Astrocyte of the hippocampus (primary cell): ENCODE data around the gene PPP2R3A.
"Not testable (repeated sequence)": the region's sequence is repeated elsewhere in the genome, so short reads cannot be mapped to it uniquely, and the experiment has no call there.

Experiments used
- DNase-seq: peaks from one replicate; pipeline ENCODE4 v3.0.0; 2011; ENCODE audit warnings: low read depth, low spot score

The PPP2R3A gene

DNA sequence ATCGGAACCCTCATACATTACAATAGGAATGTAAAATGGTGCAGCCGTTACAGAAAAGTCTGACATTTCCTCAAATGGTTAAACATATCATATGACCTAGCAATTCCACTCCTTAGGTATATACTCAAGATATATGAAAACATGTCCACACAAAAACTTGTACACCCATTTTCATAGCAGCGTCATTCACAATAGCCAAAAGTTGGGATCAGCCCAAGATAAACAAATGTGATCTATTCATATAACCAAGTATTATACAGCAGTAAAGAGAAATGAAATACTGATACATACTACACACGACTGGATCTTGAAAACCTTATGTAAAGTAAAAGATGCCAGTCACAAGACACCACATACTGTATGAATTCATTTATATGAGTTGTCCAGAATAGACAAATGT lies 128.2 kb downstream of the PPP2R3A start:
- no peak for DNase-seq

DNA sequence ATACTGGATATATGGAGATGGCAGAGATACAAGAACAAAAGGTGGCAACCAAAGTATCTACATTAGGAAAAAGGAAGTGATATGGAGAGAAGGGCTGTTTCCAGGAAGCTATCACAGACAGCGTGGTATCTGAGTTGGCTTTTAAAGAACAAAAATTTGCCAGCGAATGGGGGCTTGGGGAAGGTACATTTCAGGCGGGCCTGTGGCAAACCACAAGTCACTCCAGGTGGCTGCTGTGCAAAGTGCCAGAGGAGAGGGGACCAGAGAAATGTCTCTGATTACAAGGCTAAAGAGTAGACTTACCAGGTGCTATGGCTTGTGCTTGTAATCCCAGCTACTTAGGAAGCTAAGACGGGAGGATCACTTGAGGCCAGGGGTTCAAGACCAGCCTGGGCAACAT lies 139.5 kb downstream of the PPP2R3A start:
- DNase-seq = no peak

DNA sequence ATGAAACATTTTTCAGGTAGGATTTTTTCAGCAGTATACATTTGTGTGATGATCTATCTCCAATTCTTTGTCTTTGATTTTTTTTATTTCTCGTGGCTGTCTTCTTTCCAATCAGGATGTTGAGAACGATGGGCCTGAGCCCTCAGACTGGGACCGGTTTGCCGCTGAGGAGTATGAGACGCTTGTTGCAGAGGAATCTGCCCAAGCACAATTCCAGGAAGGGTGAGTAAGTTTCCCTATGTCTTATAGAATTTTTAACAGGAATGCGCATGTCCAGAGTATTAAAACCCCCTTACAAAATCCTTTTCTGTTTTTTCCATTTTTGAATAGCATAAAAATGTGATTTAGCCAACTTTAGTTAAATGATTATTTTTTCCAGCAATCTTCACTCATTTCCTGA lies 140.6 kb downstream of the PPP2R3A start:
- no peak for DNase-seq

DNA sequence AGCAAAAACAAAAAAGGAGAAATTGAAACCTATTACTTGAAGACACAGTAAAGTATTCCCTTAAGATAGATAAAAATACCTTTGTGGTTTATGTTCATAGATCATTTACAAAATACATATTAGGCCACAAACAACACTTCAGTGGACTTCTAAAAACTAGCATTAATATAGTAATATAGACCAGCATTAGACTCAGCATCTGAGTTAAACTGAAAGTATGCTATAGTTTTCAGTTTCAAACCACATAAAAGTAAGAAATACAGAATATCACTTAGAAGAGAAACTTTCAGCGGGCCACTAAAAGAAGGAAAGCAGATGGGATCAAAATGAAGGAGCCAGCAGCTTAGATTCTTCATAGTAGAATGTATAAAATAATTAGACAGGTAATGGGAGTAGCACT lies 144.0 kb downstream of the PPP2R3A start:
- DNase-seq = no peak

DNA sequence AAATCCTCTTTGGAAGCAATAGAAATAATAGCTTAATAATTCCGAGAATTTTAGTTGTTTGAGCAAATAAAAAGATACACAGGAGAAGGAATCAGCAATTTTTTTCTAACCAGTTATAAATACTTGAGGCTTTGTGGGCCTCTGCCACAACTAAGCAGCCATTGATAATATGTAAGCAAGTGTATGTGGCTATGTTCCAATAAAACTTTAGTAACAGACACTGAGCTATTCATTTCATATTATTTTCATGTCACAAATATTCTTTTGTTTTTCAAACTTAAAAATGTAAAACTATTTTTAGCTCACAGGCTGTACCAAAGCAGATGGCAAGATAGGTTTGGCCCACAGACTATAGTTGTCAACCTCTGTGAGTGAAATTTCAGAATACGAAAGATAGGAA lies 145.0 kb downstream of the PPP2R3A start:
- DNase-seq = no peak

DNA sequence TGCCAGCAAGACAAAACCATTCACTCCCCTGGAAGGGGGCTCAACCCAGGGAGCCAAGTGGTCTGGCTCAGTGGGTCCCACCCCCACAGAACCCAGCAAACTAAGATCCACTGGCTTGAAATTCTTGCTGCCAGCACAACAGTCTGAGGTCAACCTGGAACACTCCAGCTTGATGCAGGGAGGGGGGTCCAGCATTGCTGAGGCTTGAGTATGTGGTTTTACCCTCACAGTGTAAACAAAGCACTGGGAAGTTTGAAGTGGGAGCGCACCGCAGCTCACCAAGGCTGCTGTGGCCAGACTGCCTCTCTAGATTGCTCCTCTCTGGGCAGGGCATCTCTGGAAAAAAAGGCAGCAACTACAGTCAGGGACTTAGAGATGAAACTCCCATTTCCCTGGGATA lies 148.9 kb downstream of the PPP2R3A start:
- DNase-seq = peak; percentile 91

DNA sequence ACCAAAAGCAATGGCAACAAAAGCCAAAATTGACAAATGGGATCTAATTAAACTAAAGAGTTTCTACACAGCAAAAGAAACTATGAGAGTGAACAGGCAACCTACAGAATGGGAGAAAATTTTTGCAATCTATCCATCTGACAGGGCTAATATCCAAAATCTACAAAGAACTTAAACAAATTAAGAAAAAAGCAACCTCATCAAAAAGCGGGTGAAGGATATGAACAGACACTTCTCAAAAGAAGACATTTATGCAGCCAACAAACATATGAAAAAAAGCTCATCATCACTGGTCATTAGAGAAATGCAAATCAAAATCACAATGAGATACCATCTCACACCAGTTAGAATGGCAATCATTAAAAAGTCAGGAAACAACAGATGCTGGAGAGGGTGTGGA lies 153.8 kb downstream of the PPP2R3A start:
- DNase-seq = not testable (repeated sequence)

DNA sequence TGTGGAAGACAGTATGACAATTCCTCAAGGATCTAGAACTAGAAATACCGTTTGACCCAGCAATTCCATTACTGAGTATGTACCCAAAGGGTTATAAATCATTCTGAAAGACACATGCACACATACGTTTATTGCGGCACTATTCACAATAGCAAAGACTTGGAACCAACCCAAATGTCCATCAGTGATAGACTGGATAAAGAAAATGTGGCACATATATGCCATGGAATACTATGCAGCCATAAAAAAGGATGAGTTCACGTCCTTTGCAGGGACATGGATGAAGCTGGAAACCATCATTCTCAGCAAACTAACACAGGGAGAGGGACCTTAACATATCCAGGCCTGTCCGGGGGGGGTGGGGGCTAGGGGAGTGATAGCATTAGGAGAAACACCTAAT lies 154.3 kb downstream of the PPP2R3A start:
- DNase-seq = not testable (repeated sequence)

DNA sequence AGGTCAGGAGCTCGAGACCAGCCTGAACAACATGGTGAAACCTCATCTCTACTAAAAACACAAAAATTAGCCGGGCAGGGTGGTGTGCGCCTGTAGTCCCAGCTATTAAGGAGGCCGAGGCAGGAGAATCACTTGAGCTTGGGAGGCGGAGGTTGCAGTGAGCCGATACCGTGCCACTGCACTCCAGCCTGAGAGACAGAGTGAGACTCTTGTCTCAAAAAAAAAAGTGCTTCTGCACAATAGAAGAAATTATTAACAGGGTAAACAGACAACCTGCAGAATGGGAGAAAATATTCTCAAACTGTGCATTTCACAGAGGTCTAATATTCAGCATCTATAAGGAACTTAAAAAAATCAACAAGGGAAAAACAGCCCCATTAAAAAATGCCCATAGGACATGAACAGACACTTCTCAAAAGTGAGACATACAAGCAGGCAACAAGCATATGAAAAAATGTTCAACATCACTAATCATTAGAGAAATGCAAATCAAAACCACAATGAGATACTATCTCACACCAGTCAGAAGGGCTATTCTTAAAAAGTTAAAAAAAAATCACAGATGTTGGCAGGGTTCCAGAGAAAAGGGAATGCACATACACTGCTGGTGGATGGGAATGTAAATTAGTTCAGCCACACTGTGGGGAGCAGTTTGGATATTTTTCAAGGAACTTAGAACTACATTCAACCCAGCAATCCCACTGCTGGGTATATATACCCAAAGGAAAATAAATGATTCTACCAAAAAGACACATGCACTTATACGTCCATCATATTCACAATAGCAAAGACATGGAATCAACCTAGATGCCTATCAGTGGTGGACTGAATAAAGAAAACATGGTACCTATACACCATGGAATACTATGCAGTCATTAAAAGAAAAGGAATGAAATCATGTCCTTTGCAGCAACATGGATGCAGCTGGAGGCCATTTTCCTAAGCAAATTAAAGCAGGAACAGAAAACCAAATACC lies 155.1 kb downstream of the PPP2R3A start:
- DNase-seq = peak; percentile 89

DNA sequence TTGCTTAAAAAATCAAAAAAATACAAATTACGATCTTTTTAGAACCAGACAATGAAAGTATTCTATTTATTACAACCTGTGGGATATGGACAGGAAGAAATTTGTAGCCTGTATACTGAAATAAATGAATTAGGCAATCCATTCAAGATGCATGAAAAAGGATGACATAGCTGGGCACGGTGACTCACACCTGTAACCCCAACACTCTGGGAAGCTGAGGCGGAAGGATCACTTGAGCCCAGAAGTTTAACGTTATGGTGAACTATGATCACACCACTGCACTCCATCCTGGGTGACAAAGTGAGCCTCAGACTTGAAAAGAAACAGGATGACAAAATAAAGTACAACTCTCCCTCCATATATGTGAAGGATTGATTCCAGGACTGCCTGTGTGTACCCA lies 156.5 kb downstream of the PPP2R3A start:
- DNase-seq = peak; percentile 26

DNA sequence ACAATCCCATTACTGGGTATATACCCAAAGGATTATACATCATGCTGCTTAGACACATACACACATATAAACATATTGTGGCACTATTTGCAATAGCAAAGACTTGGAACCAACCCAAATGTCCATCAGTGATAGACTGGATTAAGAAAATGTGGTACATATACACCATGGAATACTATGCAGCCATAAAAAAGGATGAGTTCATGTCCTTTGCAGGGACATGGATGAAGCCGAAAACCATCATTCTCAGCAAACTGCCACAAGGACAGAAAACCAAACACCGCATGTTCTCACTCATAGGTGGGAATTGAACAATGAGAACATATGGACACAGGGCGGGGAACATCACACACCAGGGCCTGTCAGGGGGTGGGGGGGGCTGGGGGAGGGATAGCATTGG lies 166.1 kb downstream of the PPP2R3A start:
- DNase-seq = not testable (repeated sequence)

DNA sequence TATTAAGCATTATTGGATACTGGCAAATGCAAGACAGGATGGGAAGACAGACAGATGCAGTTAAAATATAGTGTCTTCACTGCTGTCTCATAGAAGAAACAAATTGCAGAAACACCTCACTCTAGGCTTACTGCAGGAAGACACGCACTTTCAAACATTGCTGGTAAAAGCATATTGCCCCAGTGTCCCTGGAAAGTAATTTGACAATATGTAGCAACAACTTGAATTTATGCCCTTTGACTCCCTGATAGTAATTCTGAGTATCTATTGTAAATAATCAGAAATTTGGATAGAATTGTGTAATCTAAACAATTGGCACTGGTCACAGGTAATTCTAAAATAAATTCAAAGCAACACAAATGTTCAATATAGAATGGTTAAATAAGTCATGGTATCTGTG lies 168.6 kb downstream of the PPP2R3A start:
- no peak for DNase-seq

DNA sequence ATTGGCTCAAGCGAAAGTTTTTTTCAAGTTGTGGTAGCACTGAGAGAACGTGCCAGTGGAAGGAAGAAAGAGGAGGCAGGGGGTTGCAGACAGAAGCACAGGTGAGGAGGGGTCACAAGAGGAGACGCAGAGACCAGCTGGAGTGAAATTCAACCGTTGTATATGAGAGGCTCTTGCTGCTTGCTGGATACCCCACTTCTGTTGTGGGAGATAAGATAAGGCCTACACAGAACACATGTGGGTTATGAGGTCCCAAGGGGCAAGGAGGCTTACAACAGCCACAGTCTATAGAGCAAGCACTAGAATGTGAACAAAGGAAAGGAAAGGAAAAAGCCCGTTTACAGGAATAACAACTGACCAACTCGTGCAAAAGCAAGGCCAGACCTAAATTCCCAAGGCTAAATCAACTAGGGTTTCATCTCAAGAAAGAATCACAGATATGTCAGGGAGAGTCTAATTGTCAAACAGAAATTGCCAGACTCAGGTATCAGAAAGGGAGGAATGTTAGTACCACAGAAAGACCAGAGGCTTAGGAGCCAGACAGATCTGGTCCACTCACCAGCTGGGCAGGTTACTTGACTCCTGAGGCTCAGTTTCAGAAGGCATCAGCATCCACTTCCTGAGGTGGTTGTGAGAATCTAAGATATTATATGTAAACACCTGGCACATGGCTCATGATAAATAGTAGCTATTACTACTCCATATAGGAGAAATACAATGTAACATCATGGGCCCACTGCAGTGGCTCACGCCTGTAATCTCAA lies 169.7 kb downstream of the PPP2R3A start:
- DNase-seq = no peak

DNA sequence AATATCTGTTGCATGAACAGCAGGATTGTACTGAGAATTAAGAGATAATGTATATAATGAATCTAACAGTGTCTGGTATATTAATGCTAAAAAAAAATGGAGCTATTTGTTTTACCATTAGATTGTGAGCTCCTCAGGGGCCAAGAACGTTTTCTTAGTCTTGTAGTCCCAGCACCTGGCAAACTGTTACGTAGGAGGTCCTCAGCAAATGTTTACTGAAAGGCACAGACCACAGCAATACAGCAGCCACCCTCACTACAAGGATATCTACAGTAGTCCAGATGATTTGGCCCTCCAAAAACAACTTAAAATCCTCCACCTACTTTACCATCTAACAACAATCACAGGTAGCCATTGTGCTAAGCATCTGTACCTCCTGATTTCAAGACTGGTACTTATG lies 170.9 kb downstream of the PPP2R3A start:
- no peak for DNase-seq

DNA sequence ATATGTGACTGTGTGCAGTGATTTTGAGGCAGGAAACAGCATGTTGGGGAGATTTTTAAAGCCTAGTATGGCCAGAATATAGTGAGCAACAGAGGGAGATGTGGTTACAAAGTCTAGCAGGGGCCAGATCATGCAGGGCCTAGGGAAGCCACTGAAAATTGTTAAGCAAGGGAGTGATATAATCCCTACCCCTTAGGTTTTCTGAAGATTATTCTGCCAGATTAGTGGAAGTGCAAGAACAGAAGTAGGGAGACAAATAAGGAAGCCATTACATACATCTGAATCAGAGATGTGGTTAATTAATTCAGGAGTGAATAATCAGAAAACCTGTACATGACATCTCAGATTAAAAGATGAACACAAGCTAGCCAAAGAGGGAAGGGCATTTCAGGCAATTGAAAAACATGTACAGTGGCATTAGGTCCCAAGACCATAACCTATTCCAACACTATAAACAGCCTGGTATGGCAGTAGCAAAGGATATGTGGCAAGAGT lies 175.8 kb downstream of the PPP2R3A start:
- DNase-seq = peak; percentile 29

DNA sequence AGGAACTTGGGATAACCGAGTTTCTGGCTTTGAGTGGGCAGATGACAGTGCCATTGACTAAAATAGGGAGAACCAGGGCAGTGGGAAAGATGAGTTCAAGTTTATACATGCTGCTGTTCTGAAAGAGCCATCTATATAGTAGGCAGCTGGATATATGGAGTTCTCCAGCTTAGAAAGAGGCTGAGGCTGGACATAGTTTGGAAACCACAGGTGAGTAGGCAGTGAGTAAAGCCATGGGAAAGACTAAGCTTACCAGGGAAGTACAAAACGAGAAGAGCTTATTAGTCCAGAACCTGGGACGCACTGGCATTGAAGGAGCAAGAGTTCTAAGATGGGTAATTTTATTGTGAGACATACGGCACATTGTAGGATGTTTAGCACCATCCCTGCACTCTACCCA lies 176.4 kb downstream of the PPP2R3A start:
- DNase-seq = peak; percentile 42

DNA sequence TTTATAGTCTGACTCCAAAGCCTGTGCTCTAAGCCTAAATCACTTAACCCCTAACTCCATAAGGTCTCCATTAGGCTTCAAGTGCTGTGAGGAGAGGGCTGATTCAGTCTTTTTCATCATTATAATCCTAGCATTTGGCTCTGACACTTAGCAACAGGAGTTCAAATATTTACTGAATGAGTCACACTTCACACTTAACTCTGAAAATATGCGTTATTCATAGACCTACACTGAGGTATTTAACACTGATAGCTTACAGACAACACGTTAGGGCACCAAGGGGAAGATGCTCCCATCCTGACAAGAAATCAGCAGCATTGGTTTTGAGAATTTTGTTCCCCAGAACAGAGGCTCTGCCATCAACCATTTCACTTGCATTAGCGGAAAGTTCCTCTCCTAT lies 177.1 kb downstream of the PPP2R3A start:
- DNase-seq = peak; percentile 88

DNA sequence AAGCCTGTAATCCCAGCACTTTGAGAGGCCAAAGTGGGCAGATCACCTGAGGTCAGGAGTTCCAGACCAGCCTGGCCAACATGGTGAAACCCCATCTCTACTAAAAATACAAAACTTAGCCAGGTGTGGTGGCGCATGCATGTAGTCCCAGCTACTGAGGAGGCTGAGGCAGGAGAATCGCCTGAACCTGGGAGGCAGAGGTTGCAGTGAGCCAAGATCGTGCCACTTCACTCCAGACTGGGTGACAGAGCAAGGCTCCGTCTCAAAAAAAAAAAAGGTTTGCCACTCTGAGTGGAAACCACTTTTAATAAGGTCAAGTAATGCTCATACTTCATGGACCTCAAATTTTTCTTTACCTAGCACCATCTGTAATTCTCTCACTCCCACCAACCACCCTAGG lies 178.9 kb downstream of the PPP2R3A start:
- not testable (repeated sequence) for DNase-seq

DNA sequence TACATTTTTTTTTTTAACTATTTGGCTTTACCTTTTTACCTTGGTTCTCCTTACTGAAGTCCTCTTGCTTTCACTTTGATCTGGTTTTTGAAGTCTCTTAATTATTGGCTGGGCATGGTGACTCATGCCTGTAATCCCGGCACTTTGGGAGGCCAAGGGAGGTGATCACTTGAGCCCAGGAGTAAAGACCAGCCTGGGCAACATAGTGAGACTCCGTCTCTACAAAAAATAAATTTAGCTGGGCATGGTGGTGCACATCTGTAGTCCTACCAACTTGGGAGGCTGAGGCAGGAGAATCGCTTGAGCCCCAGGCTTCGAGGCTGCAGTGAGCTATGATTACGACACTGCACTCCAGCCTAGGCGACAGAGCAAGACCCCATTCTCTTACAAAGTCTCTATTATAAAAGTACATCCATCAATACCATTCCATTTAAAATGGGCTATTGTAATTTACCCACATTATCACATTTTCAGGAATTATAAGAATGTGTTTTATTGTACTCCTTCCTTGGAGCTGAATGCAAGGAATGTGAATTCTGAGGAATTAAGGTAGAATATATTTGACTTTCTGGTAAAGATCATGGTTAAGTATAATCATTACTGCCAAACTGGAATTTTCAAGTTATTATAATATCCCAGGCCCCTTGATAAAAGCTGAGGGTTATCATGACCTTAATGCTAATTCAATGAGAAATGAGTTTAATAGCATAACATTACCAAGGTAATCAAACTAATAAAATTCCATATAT lies 181.6 kb downstream of the PPP2R3A start:
- DNase-seq = peak; percentile 44

DNA sequence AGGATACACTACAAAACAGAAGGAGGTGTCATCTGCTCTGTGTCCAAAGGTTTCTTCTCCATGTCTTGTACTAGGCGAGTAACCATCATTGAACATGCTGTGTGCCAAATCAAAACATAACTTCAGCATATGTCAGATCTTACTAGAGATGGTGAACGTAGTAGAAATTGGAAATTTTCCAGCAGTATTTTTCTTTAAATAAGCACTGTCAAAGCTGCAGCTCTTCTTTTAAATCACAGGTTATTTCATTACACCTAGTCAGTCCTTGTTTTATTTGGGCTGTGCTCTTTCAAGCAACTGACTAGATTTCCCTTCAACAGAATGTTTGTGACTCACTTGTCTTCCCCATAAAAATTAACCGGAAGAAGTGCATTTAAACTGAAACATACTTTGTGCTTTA lies 184.1 kb downstream of the PPP2R3A start:
- DNase-seq = no peak

DNA sequence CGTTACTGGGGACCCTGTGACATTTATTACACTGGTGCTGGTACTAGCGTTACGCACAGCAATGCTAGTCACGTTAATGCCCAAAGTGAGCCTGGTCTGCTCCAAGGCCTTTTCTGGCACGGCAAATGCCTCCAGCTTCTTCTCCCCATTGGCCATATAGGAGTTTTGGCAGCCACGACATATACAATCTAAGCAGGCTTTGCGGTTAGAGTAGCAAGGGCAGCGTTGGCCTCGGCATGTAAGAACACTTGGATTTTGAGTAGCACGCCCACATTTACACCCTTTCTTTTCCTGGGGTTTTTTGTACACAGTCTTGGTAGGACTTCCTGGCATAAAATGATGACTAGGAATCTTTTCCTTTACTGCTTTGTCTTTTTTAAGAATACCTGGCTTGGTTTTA lies 185.7 kb downstream of the PPP2R3A start:
- no peak for DNase-seq
